MM.1S (cell line): ENCODE data around the gene CD109.
"Not testable (repeated sequence)": the region's sequence is repeated elsewhere in the genome, so short reads cannot be mapped to it uniquely, and the experiment has no call there.

Source experiments
- DNase-seq: peaks from one replicate; pipeline ENCODE4 v3.0.0-alpha.2; 2015
- H2AFZ ChIP-seq: fragments of 300-600 bp; sonication (generic); 2 replicates; pipeline ENCODE4 v1.6.0; 2016; ENCODE audit warnings: antibody characterized with exemption, low read length
- H3F3A ChIP-seq: fragments of 300-600 bp; sonication (generic); 2 replicates; pipeline ENCODE4 v1.6.1; 2016; ENCODE audit warnings: mild to moderate bottlenecking, antibody characterized with exemption, low read length, moderate library complexity, mixed read lengths; ENCODE audit not compliant: insufficient read depth
- H3K27ac ChIP-seq: fragments of 300-600 bp; sonication (generic); 2 replicates; pipeline ENCODE4 v1.5.1; 2016; ENCODE audit warnings: mild to moderate bottlenecking, low read length
- H3K27me3 ChIP-seq: fragments of 300-600 bp; sonication (generic); replicated peaks from 2 replicates; pipeline ENCODE4 v1.6.0; 2016; ENCODE audit warnings: low read length; ENCODE audit not compliant: insufficient read depth
- H3K36me3 ChIP-seq: fragments of 300-600 bp; sonication (generic); replicated peaks from 2 replicates; pipeline ENCODE4 v1.6.1; 2016; ENCODE audit warnings: mild to moderate bottlenecking, low read length, mixed read lengths; ENCODE audit not compliant: insufficient read depth
- H3K4me1 ChIP-seq: fragments of 300-600 bp; sonication (generic); 2 replicates; pipeline ENCODE4 v1.6.1; 2016; ENCODE audit warnings: low read length, mixed read lengths
- H3K4me2 ChIP-seq: fragments of 300-600 bp; sonication (generic); 2 replicates; pipeline ENCODE4 v1.6.0; 2016; ENCODE audit warnings: low read depth, low read length
- H3K4me3 ChIP-seq: fragments of 300-600 bp; sonication (generic); 2 replicates; pipeline ENCODE4 v1.5.1; 2016; ENCODE audit warnings: low read length, mixed read lengths
- H3K79me2 ChIP-seq: fragments of 300-600 bp; sonication (generic); 2 replicates; pipeline ENCODE4 v1.6.1; 2016; ENCODE audit warnings: mixed run types, low read length, mixed read lengths
- H3K9ac ChIP-seq: fragments of 300-600 bp; sonication (generic); 2 replicates; pipeline ENCODE4 v1.6.1; 2016; ENCODE audit warnings: low read length, mixed read lengths
- H3K9me2 ChIP-seq: fragments of 300-600 bp; sonication (generic); replicated peaks from 2 replicates; pipeline ENCODE4 v1.6.1; 2016; ENCODE audit warnings: mild to moderate bottlenecking, low read length, mixed read lengths; ENCODE audit not compliant: insufficient read depth
- H3K9me3 ChIP-seq: fragments of 300-600 bp; sonication (generic); replicated peaks from 2 replicates; pipeline ENCODE4 v1.6.1; 2016; ENCODE audit warnings: mild to moderate bottlenecking, low read length, mixed read lengths; ENCODE audit not compliant: insufficient read depth
- H4K20me1 ChIP-seq: fragments of 300-600 bp; sonication (generic); 2 replicates; pipeline ENCODE4 v1.6.1; 2016; ENCODE audit warnings: mild to moderate bottlenecking, low read length, moderate library complexity, mixed read lengths; ENCODE audit not compliant: insufficient read depth
- CTCF ChIP-seq: fragments of 300-600 bp; sonication (generic); IDR thresholded peaks from 2 replicates; pipeline ENCODE4 v1.5.1; 2016; ENCODE audit warnings: antibody characterized with exemption, low read length, mixed read lengths
- EZH2 ChIP-seq: fragments of 300-600 bp; sonication (generic); optimal IDR thresholded peaks from 2 replicates; pipeline ENCODE3; 2017; ENCODE audit warnings: low read depth, mild to moderate bottlenecking, antibody characterized with exemption, low read length, mixed read lengths
- EZH2phosphoT487 ChIP-seq: fragments of 300-600 bp; sonication (generic); IDR thresholded peaks from 2 replicates; pipeline ENCODE4 v1.6.1; 2018; ENCODE audit warnings: antibody characterized with exemption, low read length

Gene CD109

DNA sequence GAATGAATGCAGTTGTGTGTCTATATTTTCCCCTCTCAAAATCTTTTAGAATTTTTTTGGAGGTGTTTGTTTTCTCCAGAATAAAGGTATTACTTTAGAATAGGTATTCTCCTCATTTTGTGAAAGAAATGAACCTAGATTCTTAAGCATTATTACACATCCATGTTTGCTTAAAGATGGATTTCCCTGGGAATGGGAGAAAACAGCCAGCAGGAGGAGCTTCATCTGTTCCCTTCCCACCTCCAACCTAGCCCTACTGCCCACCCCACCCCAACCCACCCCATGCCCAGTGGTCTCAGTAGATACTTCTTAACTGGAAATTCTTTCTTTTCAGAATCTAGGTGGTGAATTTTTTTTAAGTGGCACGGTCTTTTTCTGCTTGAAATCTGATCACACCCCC lies 127.8 kb downstream of the CD109 start:
- Histone ChIP-seq H3K4me2 (no peak overlapping the region), H4K20me1 (no peaks in the 10 kb centered on the region), H3K9me2 (no peaks in the 10 kb centered on the region), H3K27me3 (no peaks in the 10 kb centered on the region), H3K27ac (no peak overlapping the region), H3K9me3 (no peaks in the 10 kb centered on the region), H3K4me1 (no peaks in the 10 kb centered on the region), H3K79me2 (no peaks in the 10 kb centered on the region), H3F3A (no peaks in the 10 kb centered on the region), H3K9ac (no peak overlapping the region), H3K36me3 (no peaks in the 10 kb centered on the region), H2AFZ (no peak overlapping the region), H3K4me3 (no peak overlapping the region)
- no peak for DNase-seq
- no peak for TF ChIP-seq CTCF
- no peak for TF ChIP-seq EZH2phosphoT487
- no peak for TF ChIP-seq EZH2

DNA sequence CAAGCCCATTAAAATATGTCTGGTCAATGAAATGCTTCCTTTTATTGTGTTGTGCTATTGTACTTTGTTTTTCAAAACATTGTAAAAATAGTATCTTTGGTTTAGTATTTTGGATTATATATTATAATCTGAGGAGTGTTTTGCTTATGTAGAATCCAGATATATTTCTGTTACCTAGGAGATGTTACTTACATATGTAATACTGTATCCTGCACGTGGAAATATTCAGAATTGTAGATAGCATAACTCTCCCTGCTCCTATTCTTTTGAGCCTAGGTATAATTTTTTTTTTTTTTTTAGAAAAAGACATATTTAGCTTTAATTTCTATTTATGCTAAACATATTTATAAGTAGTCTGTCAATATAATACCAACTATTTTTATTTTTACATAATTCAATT lies 130.6 kb downstream of the CD109 start:
- Histone ChIP-seq H3K27ac (no peak overlapping the region), H3K27me3 (no peaks in the 10 kb centered on the region), H3F3A (no peaks in the 10 kb centered on the region), H3K36me3 (no peaks in the 10 kb centered on the region), H2AFZ (no peak overlapping the region), H3K4me2 (no peak overlapping the region), H3K9ac (no peak overlapping the region), H3K9me2 (no peaks in the 10 kb centered on the region), H3K4me1 (peaks cover 6% of the 10 kb centered on the region), H4K20me1 (no peaks in the 10 kb centered on the region), H3K9me3 (no peaks in the 10 kb centered on the region), H3K4me3 (no peak overlapping the region), H3K79me2 (no peaks in the 10 kb centered on the region)
- DNase-seq = no peak
- TF ChIP-seq EZH2phosphoT487 = no peak
- no peak for TF ChIP-seq CTCF
- TF ChIP-seq EZH2 = no peak

DNA sequence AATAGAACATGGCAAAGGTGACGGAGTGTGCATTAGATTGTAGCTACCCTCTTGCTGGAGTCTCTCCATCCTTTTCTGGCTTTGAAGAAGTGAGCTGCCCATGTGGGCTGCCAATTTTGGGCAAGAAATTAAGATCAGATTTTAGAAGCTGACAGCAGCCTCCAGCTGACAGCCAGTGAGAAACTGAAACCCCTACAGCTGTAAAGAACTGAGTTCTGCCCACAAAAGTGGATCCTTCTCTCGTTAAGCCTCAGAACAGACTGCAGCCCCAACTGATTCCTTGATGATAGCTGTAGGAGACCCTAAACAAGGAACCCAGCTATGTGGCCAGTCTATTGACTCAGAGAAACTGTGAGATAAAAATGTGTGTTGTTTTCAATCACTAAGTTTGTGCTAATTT lies 134.1 kb downstream of the CD109 start:
- H3K9me2 ChIP-seq = no peaks in the 10 kb centered on the region
- no peaks in the 10 kb centered on the region for H3K79me2 ChIP-seq
- TF ChIP-seq EZH2 = no peak
- TF ChIP-seq EZH2phosphoT487 = no peak
- no peak for TF ChIP-seq CTCF
- peak; percentile 41 for DNase-seq
- no peaks in the 10 kb centered on the region for H3F3A ChIP-seq
- H3K27ac ChIP-seq = no peak overlapping the region
- no peak overlapping the region for H2AFZ ChIP-seq
- no peaks in the 10 kb centered on the region for H3K27me3 ChIP-seq
- H4K20me1 ChIP-seq = no peaks in the 10 kb centered on the region
- no peak overlapping the region for H3K4me3 ChIP-seq
- H3K9me3 ChIP-seq = no peaks in the 10 kb centered on the region
- H3K4me2 ChIP-seq = no peak overlapping the region
- no peaks in the 10 kb centered on the region for H3K36me3 ChIP-seq
- H3K4me1 ChIP-seq = peaks cover 6% of the 10 kb centered on the region
- H3K9ac ChIP-seq = no peak overlapping the region

- H2AFZ ChIP-seq = no peak overlapping the region
- no peak for TF ChIP-seq EZH2
- no peak for TF ChIP-seq CTCF
- no peak for TF ChIP-seq EZH2phosphoT487
- H3K9me3 ChIP-seq = no peaks in the 10 kb centered on the region
- H4K20me1 ChIP-seq = no peaks in the 10 kb centered on the region
- no peaks in the 10 kb centered on the region for H3F3A ChIP-seq
- H3K9me2 ChIP-seq = no peaks in the 10 kb centered on the region
- H3K4me2 ChIP-seq = no peak overlapping the region
- H3K36me3 ChIP-seq = no peaks in the 10 kb centered on the region
- H3K79me2 ChIP-seq = no peaks in the 10 kb centered on the region
- no peak overlapping the region for H3K27ac ChIP-seq
- no peak overlapping the region for H3K4me3 ChIP-seq
- DNase-seq = no peak
- no peak overlapping the region for H3K9ac ChIP-seq
- no peaks in the 10 kb centered on the region for H3K27me3 ChIP-seq
- H3K4me1 ChIP-seq = peaks cover 6% of the 10 kb centered on the region
These were observed 136.3 kb downstream of the CD109 start for GRCh38 chr6:73832313-73832712.

DNA sequence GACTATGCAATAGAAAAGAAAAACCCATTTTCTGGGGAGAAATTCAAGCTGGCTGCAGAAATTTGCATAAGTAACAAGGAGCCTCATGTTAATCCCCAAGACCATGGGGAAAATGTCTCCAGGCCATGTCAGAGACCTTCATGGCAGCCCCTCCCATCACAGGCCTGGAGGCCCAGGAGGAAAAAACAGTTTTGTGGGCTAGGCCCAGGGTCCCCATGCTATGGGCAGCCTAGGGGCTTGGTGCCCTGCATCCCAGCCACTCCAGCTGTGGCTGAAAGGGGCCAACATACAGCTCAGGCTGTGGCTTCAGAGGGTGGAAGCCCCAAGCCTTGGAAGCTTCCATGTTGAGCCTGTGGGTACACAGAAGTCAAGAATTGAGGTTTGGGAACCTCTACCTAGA lies 148.7 kb downstream of the CD109 start:
- DNase-seq, H3K4me1 ChIP-seq, H3F3A ChIP-seq, H3K4me2 ChIP-seq, H3K9ac ChIP-seq, H3K27me3 ChIP-seq, H4K20me1 ChIP-seq, H3K9me3 ChIP-seq, H3K4me3 ChIP-seq, H2AFZ ChIP-seq, H3K27ac ChIP-seq, H3K9me2 ChIP-seq, H3K36me3 ChIP-seq, H3K79me2 ChIP-seq: not testable (repeated sequence)
